ENCODE results near the gene TNFRSF4.

GRCh38 chr1:1246577-1247340 lies 32.8 kb upstream of the TNFRSF4 start, which contains the start of gene C1QTNF12:
- no peak for TF ChIP-seq CTCF (IDR thresholded peaks at IDR 0.05)
- TF ChIP-seq ZFX (IDR thresholded peaks at IDR 0.05; ENCODE audit: borderline replicate concordance): no peak

Data from 22Rv1 (cell line).